ENCODE data around the gene EIF2A. TPM values are rescaled to one million over a fixed set of nuclear protein-coding genes. Genes with fewer than 3 reads are reported as not detected.
A peak's percentile ranks its signal among the peaks of the same experiment; 100 is the strongest.

Gene EIF2A
- total and polyA plus RNA-seq, 2 of the 13 experiments (the other 11 are each of a cell fraction or from before 2014, with no cell fraction given), result 124 to 139 TPM

DNA sequence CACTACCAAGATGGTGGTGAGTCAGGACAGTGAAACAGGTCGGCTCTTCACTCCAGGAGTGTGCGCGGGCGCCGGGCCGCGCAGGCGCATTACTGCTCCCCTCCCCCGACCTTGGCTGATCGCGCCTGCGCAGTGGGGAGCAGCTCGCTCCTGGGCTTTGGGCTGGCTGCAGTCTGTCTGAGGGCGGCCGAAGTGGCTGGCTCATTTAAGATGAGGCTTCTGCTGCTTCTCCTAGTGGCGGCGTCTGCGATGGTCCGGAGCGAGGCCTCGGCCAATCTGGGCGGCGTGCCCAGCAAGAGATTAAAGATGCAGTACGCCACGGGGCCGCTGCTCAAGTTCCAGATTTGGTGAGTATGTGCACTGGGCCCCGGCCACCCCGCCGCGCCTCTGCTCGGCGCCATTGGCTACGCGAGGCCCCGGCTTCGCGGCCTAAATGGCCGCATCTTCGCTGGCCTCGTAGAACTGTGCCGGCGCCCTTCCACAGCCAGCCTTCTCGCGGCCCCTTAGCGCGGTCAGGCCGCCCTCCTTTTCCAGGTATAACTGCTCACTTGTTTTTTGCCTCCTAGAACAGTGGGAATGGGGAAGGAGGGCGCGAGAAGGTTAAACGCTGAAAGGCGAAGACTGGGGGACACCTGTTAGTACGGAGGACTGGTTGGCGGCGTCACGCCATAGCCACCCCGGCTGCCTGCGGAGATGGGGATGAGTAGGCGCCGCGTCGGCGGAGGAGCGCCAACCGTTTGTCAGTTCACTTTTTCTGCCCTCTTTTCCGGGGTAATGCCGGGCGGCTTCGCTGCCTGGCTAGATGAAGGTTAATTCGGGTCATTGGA, 56.8 kb downstream of the EIF2A start, which contains the start of gene SELENOT (continued):
- TF ChIP-seq, protein P1, sequence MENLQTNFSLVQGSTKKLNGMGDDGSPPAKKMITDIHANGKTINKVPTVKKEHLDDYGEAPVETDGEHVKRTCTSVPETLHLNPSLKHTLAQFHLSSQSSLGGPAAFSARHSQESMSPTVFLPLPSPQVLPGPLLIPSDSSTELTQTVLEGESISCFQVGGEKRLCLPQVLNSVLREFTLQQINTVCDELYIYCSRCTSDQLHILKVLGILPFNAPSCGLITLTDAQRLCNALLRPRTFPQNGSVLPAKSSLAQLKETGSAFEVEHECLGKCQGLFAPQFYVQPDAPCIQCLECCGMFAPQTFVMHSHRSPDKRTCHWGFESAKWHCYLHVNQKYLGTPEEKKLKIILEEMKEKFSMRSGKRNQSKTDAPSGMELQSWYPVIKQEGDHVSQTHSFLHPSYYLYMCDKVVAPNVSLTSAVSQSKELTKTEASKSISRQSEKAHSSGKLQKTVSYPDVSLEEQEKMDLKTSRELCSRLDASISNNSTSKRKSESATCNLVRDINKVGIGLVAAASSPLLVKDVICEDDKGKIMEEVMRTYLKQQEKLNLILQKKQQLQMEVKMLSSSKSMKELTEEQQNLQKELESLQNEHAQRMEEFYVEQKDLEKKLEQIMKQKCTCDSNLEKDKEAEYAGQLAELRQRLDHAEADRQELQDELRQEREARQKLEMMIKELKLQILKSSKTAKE (CRISPR knock-in tag; IDR thresholded peaks at IDR 0.05; ENCODE audit: borderline replicate concordance), result no peak
- TF ChIP-seq TERF1 (CRISPR knock-in tag; IDR thresholded peaks at IDR 0.05) (no peak), BRD4 (CRISPR knock-in tag; IDR thresholded peaks at IDR 0.05) (peak; percentile 87), ZNF709 (CRISPR knock-in tag; IDR thresholded peaks at IDR 0.05) (peak; percentile 95), ZNF75D (CRISPR knock-in tag; IDR thresholded peaks at IDR 0.05; ENCODE audit: borderline replicate concordance) (peak; percentile 79; the same call in 1 of the 2 replicates), TFDP2 (CRISPR knock-in tag; IDR thresholded peaks at IDR 0.05) (peak; percentile 67), ZNF589 (CRISPR knock-in tag; conservative IDR thresholded peaks at IDR 0.05) (no peak), ZNF720 (CRISPR knock-in tag; IDR thresholded peaks at IDR 0.05) (no peak), RBAK (CRISPR knock-in tag; IDR thresholded peaks at IDR 0.05) (no peak), AHDC1 (CRISPR knock-in tag; IDR thresholded peaks at IDR 0.05; ENCODE audit: borderline replicate concordance) (peak; percentile 58; the same call in 1 of the 2 replicates), ARNT (IDR thresholded peaks at IDR 0.05) (no peak), SOX6 (IDR thresholded peaks at IDR 0.05) (no peak), SOX6 (CRISPR knock-in tag; IDR thresholded peaks at IDR 0.05) (peak; percentile 31), MIER2 (CRISPR knock-in tag; IDR thresholded peaks at IDR 0.05) (no peak), TOE1 (CRISPR knock-in tag; IDR thresholded peaks at IDR 0.05) (no peak), ZNF251 (CRISPR knock-in tag; IDR thresholded peaks at IDR 0.05) (no peak), NCOA1 (CRISPR knock-in tag; IDR thresholded peaks at IDR 0.05) (peak; percentile 62; the same call in 1 of the 2 replicates)
- TF ChIP-seq, protein P2, sequence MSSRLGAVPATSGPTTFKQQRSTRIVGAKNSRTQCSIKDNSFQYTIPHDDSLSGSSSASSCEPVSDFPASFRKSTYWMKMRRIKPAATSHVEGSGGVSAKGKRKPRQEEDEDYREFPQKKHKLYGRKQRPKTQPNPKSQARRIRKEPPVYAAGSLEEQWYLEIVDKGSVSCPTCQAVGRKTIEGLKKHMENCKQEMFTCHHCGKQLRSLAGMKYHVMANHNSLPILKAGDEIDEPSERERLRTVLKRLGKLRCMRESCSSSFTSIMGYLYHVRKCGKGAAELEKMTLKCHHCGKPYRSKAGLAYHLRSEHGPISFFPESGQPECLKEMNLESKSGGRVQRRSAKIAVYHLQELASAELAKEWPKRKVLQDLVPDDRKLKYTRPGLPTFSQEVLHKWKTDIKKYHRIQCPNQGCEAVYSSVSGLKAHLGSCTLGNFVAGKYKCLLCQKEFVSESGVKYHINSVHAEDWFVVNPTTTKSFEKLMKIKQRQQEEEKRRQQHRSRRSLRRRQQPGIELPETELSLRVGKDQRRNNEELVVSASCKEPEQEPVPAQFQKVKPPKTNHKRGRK (CRISPR knock-in tag; IDR thresholded peaks at IDR 0.05), result no peak
